Keratinocyte (primary cell): ENCODE results near the gene C10orf67. TPM values are rescaled to one million over a fixed set of nuclear protein-coding genes. Genes with fewer than 3 reads are reported as not detected.

Source experiments
- DNase-seq: peaks from one replicate; pipeline ENCODE4 v3.0.0-alpha.2; 2011; ENCODE audit warnings: low read depth, missing footprints, low spot score
- FAIRE-seq: peaks from 2 replicates; lab custom pipeline; 2011; peaks lifted over from hg19 to GRCh38; lab: Jason Lieb, UNC
- H2AFZ ChIP-seq: 2 replicates; pipeline ENCODE4 v1.6.0; 2012; ENCODE audit warnings: low read length, control low read depth, inconsistent platforms; ENCODE audit not compliant: control insufficient read depth
- H3K27ac ChIP-seq: 2 replicates; pipeline ENCODE4 v1.5.1; 2011; ENCODE audit warnings: low read length; ENCODE audit not compliant: control insufficient read depth, insufficient read depth
- H3K27me3 ChIP-seq: 3 replicates; pipeline ENCODE4 v1.6.0; 2011; ENCODE audit warnings: low read length; ENCODE audit not compliant: control insufficient read depth, insufficient read depth; ENCODE audit errors: extremely low read depth
- H3K36me3 ChIP-seq, 2 experiments: 2 replicates in 1 of 2; 3 replicates in 1 of 2; pipeline ENCODE4 v1.5.1; 2011; ENCODE audit warnings: low read length in 2 of 2, mild to moderate bottlenecking in 1 of 2; ENCODE audit not compliant: control insufficient read depth in 2 of 2, insufficient read depth in 2 of 2; ENCODE audit errors: extremely low read depth in 1 of 2
- H3K4me1 ChIP-seq: 3 replicates; pipeline ENCODE4 v1.5.1; 2011; ENCODE audit warnings: low read length; ENCODE audit not compliant: control insufficient read depth, insufficient read depth; ENCODE audit errors: extremely low read depth
- H3K4me2 ChIP-seq: 3 replicates; pipeline ENCODE4 v1.6.0; 2011; ENCODE audit warnings: low read depth, low read length; ENCODE audit not compliant: control insufficient read depth, insufficient read depth; ENCODE audit errors: extremely low read depth
- H3K4me3 ChIP-seq, 3 experiments: fragments of 200-600 bp in 1 of 3; sonication (generic) in 1 of 3; 2 replicates in 2 of 3; 3 replicates in 1 of 3; pipeline ENCODE4 v1.5.1; 2011 to 2016; ENCODE audit warnings: low read length in 3 of 3, mild to moderate bottlenecking in 3 of 3, control low read depth in 2 of 3, inconsistent platforms in 1 of 3, low read depth in 1 of 3, mixed read lengths in 1 of 3, mixed run types in 1 of 3, moderate library complexity in 1 of 3; ENCODE audit not compliant: control insufficient read depth in 2 of 3, insufficient read depth in 2 of 3; ENCODE audit errors: extremely low read depth in 1 of 3
- H3K79me2 ChIP-seq: 2 replicates; pipeline ENCODE4 v1.6.0; 2012; ENCODE audit warnings: low read length; ENCODE audit not compliant: control insufficient read depth, insufficient read depth
- H3K9ac ChIP-seq: 3 replicates; pipeline ENCODE4 v1.6.0; 2011; ENCODE audit warnings: low read length; ENCODE audit not compliant: control insufficient read depth, insufficient read depth; ENCODE audit errors: extremely low read depth
- H3K9me1 ChIP-seq: 3 replicates; pipeline ENCODE4 v1.6.0; 2011; ENCODE audit warnings: low read length; ENCODE audit not compliant: control insufficient read depth, insufficient read depth; ENCODE audit errors: extremely low read depth
- H3K9me3 ChIP-seq: 2 replicates; pipeline ENCODE4 v1.5.1; 2012; ENCODE audit warnings: low read depth, low read length; ENCODE audit not compliant: control insufficient read depth
- H4K20me1 ChIP-seq: 3 replicates; pipeline ENCODE4 v1.6.0; 2011; ENCODE audit warnings: low read length; ENCODE audit not compliant: control insufficient read depth, insufficient read depth; ENCODE audit errors: extremely low read depth
- CTCF ChIP-seq, 3 experiments: IDR thresholded peaks in 1 of 3; conservative IDR thresholded peaks in 1 of 3; optimal IDR thresholded peaks in 1 of 3; 2 replicates in 2 of 3; 3 replicates in 1 of 3; pipeline versions ENCODE3 to v1.5.1; 2011; ENCODE audit warnings: low read length in 3 of 3, mild to moderate bottlenecking in 3 of 3, moderate library complexity in 2 of 3, control low read depth in 1 of 3, inconsistent platforms in 1 of 3; ENCODE audit not compliant: insufficient read depth in 2 of 3; ENCODE audit errors: extremely low read depth in 1 of 3
- EZH2 ChIP-seq: IDR thresholded peaks from one replicate; pipeline ENCODE4 v1.6.1; 2012; ENCODE audit warnings: inconsistent platforms, mild to moderate bottlenecking, low read length, moderate library complexity
- dilution Hi-C: fragments of 300-500 bp; cut with MboI; formaldehyde crosslinking; loops from one replicate; pipeline ENCODE4 v1.7.0; 2020; ENCODE audit warnings: low sequenced_read_pairs; ENCODE audit not compliant: extremely low pct_ligation_motif_present
- polyA plus RNA-seq, 5 experiments: library from polyadenylated mRNA; depleted of rRNA in 3 of 5; stranded (reverse) in 3 of 5; stranded (forward) in 1 of 5; unstranded in 1 of 5; fragments of >200 nt; gene quantifications; 1 replicate in 1 of 5; 2 replicates in 3 of 5; 3 replicates in 1 of 5; pipeline versions ENCODE4 v1.2.1 to v1.2.3, GENCODE V29; 2011 to 2012; ENCODE audit warnings: missing spikeins in 2 of 5, low read depth in 1 of 5, low replicate concordance in 1 of 5

Gene C10orf67
- polyA plus RNA-seq, 1 donor (not counting 4 experiments of a cell fraction or from before 2014, with no cell fraction given): 0.26 TPM

- DNase-seq (peak; percentile 38), FAIRE-seq (no peak)
- Histone ChIP-seq H3K27ac (peak overlapping the region; percentile 24), H2AFZ (no peak overlapping the region), H4K20me1 (no peaks in the 10 kb centered on the region), H3K27me3 (no peaks in the 10 kb centered on the region), H3K9ac (no peak overlapping the region), H3K4me1 (peaks cover 42% of the 10 kb centered on the region), H3K9me3 (no peaks in the 10 kb centered on the region), H3K4me3 (no peak overlapping the region), H3K4me2 (no peak overlapping the region), H3K36me3 (no peaks in the 10 kb centered on the region), H3K9me1 (no peaks in the 10 kb centered on the region), H3K79me2 (no peaks in the 10 kb centered on the region)
- no peak for TF ChIP-seq CTCF (optimal IDR thresholded peaks at IDR 0.05 in 1 of 3, IDR thresholded peaks at IDR 0.05 in 1 of 3, conservative IDR thresholded peaks at IDR 0.05 in 1 of 3; ENCODE audit: extremely low read depth in 1 of 3, insufficient read depth in 2 of 3, low read length in 3 of 3)
- TF ChIP-seq EZH2: no peak
- dilution Hi-C loops: no loop called here
These were observed 26.5 kb upstream of the C10orf67 start for GRCh38 chr10:23371073-23371472.

- Histone ChIP-seq H3K9me1 (no peaks in the 10 kb centered on the region), H3K4me2 (peak overlapping the region; percentile 14), H3K36me3 (no peaks in the 10 kb centered on the region), H3K9ac (no peak overlapping the region), H3K79me2 (no peaks in the 10 kb centered on the region), H3K4me3 (no peak overlapping the region), H4K20me1 (no peaks in the 10 kb centered on the region), H3K4me1 (peaks cover 47% of the 10 kb centered on the region), H3K27ac (peak overlapping the region; percentile 12), H3K9me3 (no peaks in the 10 kb centered on the region), H3K27me3 (no peaks in the 10 kb centered on the region), H2AFZ (peak overlapping the region; percentile 55)
- FAIRE-seq: peak; percentile 81
- TF ChIP-seq CTCF (optimal IDR thresholded peaks at IDR 0.05 in 1 of 3, IDR thresholded peaks at IDR 0.05 in 1 of 3, conservative IDR thresholded peaks at IDR 0.05 in 1 of 3; ENCODE audit: extremely low read depth in 1 of 3, insufficient read depth in 2 of 3, low read length in 3 of 3) (no peak), EZH2 (no peak)
- no peak for DNase-seq
- dilution Hi-C loops: no loop called here
These were observed 25.5 kb upstream of the C10orf67 start for GRCh38 chr10:23370106-23370505.
